K562 (cell line): ENCODE data around the gene GYPC. TPM values are rescaled to one million over a fixed set of nuclear protein-coding genes. Genes with fewer than 3 reads are reported as not detected.

Experiments used
- ATAC-seq: fragments of 200-7000 bp; cut with Tn5 transposase; 3 replicates; pipeline ENCODE4 v1.9.1; 2020; ENCODE audit warnings: moderate library complexity
- BruUV-seq: library from RNA; stranded (reverse); fragments of 400-500 nt; replicated peaks from 2 replicates; lab custom pipeline; 2021; lab: Mats Ljungman, UMichigan
- CTCF ChIA-PET: fragments of 300-600 bp; formaldehyde crosslinking; extraction: SDS; loops from one replicate; lab custom pipeline; 2021; ENCODE audit warnings: low intra/inter-chr PET ratio; lab: Yijun Ruan, JAX
- POLR2A ChIA-PET: fragments of 300-600, 350-650 bp; sonication (Branson Sonifier 250); formaldehyde crosslinking; extraction: SDS; loops from one replicate; lab custom pipeline; 2021; ENCODE audit warnings: antibody characterized with exemption, inconsistent platforms; lab: Yijun Ruan, JAX
- DNase-seq, 4 experiments: peaks; one replicate each; pipeline versions ENCODE4 v3.0.0 to v3.0.0-alpha.2; 2011 to 2018; ENCODE audit warnings: low spot score in 3 of 4, mixed read lengths in 3 of 4; ENCODE audit errors: extremely low read depth in 1 of 4
- FAIRE-seq: peaks from 2 replicates; lab custom pipeline; 2011; peaks lifted over from hg19 to GRCh38; lab: Jason Lieb, UNC
- H2AFZ ChIP-seq: 2 replicates; pipeline ENCODE4 v1.6.0; 2011; ENCODE audit warnings: low read depth, low read length, control low read depth, inconsistent platforms
- H3K27ac ChIP-seq: fragments of 200-600 bp; 3 replicates; pipeline ENCODE4 v1.8.0; 2011; ENCODE audit warnings: low read depth, mild to moderate bottlenecking, control low read depth, inconsistent platforms, low read length, moderate library complexity, mixed read lengths; ENCODE audit errors: extremely low read depth
- H3K27me3 ChIP-seq, 2 experiments: fragments of 300-600 bp in 1 of 2; 2 replicates in 1 of 2; 3 replicates in 1 of 2; pipeline versions ENCODE4 v1.6.0 to v1.8.0; 2011; ENCODE audit warnings: inconsistent platforms in 2 of 2, low read length in 2 of 2, mild to moderate bottlenecking in 1 of 2, mixed read lengths in 1 of 2, moderate library complexity in 1 of 2; ENCODE audit not compliant: control insufficient read depth in 2 of 2, insufficient read depth in 2 of 2
- H3K36me3 ChIP-seq: fragments of 300-600 bp; 3 replicates; pipeline ENCODE4 v1.8.0; 2011; ENCODE audit warnings: mild to moderate bottlenecking, low read length, inconsistent platforms; ENCODE audit not compliant: control insufficient read depth, insufficient read depth
- H3K4me1 ChIP-seq, 2 experiments: fragments of 200-600 bp in 1 of 2; replicated peaks in 1 of 2; 2 replicates in 1 of 2; 3 replicates in 1 of 2; pipeline versions ENCODE4 v1.5.1 to v1.8.0; 2011; ENCODE audit warnings: inconsistent platforms in 2 of 2, low read length in 2 of 2, mild to moderate bottlenecking in 1 of 2, mixed read lengths in 1 of 2, moderate library complexity in 1 of 2; ENCODE audit not compliant: control insufficient read depth in 2 of 2, insufficient read depth in 2 of 2
- H3K4me2 ChIP-seq: 2 replicates; pipeline ENCODE4 v1.6.1; 2011; ENCODE audit warnings: low read length, control low read depth, inconsistent platforms, mixed read lengths; ENCODE audit not compliant: insufficient read depth
- H3K4me3 ChIP-seq: fragments of 200-600 bp; sonication (generic), shearing (Covaris generic); 2 replicates; pipeline ENCODE4 v1.5.1; 2016; ENCODE audit warnings: control low read depth, inconsistent platforms
- H3K79me2 ChIP-seq: fragments of 200-600 bp; 3 replicates; pipeline ENCODE4 v1.8.0; 2011; ENCODE audit warnings: low read length, inconsistent platforms; ENCODE audit not compliant: control insufficient read depth, insufficient read depth
- H3K9ac ChIP-seq, 2 experiments: 2 replicates each; pipeline versions ENCODE4 v1.6.0 to v1.6.1; 2011; ENCODE audit warnings: low read depth in 2 of 2, low read length in 2 of 2, control low read depth in 1 of 2, inconsistent platforms in 1 of 2, mild to moderate bottlenecking in 1 of 2, mixed read lengths in 1 of 2; ENCODE audit not compliant: insufficient read depth in 1 of 2
- H3K9me1 ChIP-seq: one replicate; pipeline ENCODE4 v1.6.0; 2011; ENCODE audit warnings: inconsistent platforms, mild to moderate bottlenecking, low read length, moderate library complexity; ENCODE audit not compliant: control insufficient read depth, insufficient read depth
- H3K9me3 ChIP-seq: replicated peaks from 2 replicates; pipeline ENCODE4 v1.5.1; 2011; ENCODE audit warnings: low read depth, low read length, inconsistent platforms; ENCODE audit not compliant: control insufficient read depth, insufficient read depth
- H4K20me1 ChIP-seq: replicated peaks from 2 replicates; pipeline ENCODE4 v1.6.1; 2011; ENCODE audit warnings: low read length, inconsistent platforms, mixed read lengths; ENCODE audit not compliant: control insufficient read depth, insufficient read depth
- CAMTA2 ChIP-seq: fragments of 250-450 bp; sonication (Bioruptor Pico); conservative IDR thresholded peaks from 2 replicates; pipeline ENCODE4 v1.5.1; 2022
- CBFA2T3 ChIP-seq: fragments of 450-650 bp; IDR thresholded peaks from 2 replicates; pipeline ENCODE4 v1.6.1; 2017
- DMBX1 ChIP-seq: fragments of 250-450 bp; sonication (Bioruptor Pico); IDR thresholded peaks from 2 replicates; pipeline ENCODE4 v1.8.0; 2022; ENCODE audit warnings: inconsistent platforms, mild to moderate bottlenecking, moderate library complexity, borderline replicate concordance
- DPF2 ChIP-seq: fragments of 450-650 bp; IDR thresholded peaks from 2 replicates; pipeline ENCODE4 v1.6.1; 2016
- ETV5 ChIP-seq: sonication (generic); formaldehyde crosslinking; IDR thresholded peaks from 2 replicates; pipeline ENCODE4 v1.4.0; 2020; ENCODE audit warnings: low read depth, mild to moderate bottlenecking, missing genetic modification reagents
- GATA2 ChIP-seq: sonication (generic); formaldehyde crosslinking; IDR thresholded peaks from 2 replicates; pipeline ENCODE4 v1.4.0; 2020; ENCODE audit warnings: mild to moderate bottlenecking, missing genetic modification reagents
- KDM1A ChIP-seq, 2 experiments: fragments of 450-650 bp; IDR thresholded peaks; 2 replicates each; pipeline ENCODE4 v1.6.1; 2016; ENCODE audit warnings: mild to moderate bottlenecking in 2 of 2
- LCOR ChIP-seq: sonication (generic); formaldehyde crosslinking; IDR thresholded peaks from 2 replicates; pipeline ENCODE4 v1.8.0; 2022; ENCODE audit warnings: mild to moderate bottlenecking, missing genetic modification reagents
- NCOR1 ChIP-seq: fragments of 450-650 bp; IDR thresholded peaks from 2 replicates; pipeline ENCODE4 v1.6.1; 2016; ENCODE audit warnings: mild to moderate bottlenecking, moderate library complexity
- SMAD4 ChIP-seq: fragments of 250-450 bp; sonication (Bioruptor Pico); conservative IDR thresholded peaks from 2 replicates; pipeline ENCODE4 v1.8.0; 2021; ENCODE audit warnings: inconsistent platforms, mild to moderate bottlenecking, moderate library complexity
- TCF3 ChIP-seq: sonication (generic); formaldehyde crosslinking; IDR thresholded peaks from 2 replicates; pipeline ENCODE4 v1.4.0; 2020; ENCODE audit warnings: mild to moderate bottlenecking, missing genetic modification reagents
- TRIM24 ChIP-seq, 2 experiments: fragments of 450-650 bp; IDR thresholded peaks; 2 replicates each; pipeline ENCODE4 v1.6.1; 2016
- ZFX ChIP-seq: sonication (generic); formaldehyde crosslinking; IDR thresholded peaks from 2 replicates; pipeline ENCODE4 v1.8.0; 2022; ENCODE audit warnings: mild to moderate bottlenecking, missing genetic modification reagents, moderate library complexity
- ZNF316 ChIP-seq: fragments of 450-650 bp; IDR thresholded peaks from 2 replicates; pipeline ENCODE4 v1.6.1; 2016
- WGBS: fragments of 100-300 bp; shearing (Covaris generic); methylation state at CpG from one replicate; pipeline ENCODE4 v1.1.6; 2016; ENCODE audit warnings: low coverage, mixed read lengths; ENCODE audit not compliant: insufficient coverage; ENCODE audit errors: missing lambda C conversion rate; 5-methylcytosine and 5-hydroxymethylcytosine counted together
- in situ Hi-C: fragments of 300-500 bp; cut with MboI; formaldehyde crosslinking; loops from 4 replicates; pipeline ENCODE4 v1.15.0; 2018; ENCODE audit warnings: inconsistent platforms, mixed read lengths
- intact Hi-C: fragments of 100-400 bp; cut with micrococcal nuclease; formaldehyde crosslinking; loops from 2 replicates; pipeline ENCODE4 v1.14.2; 2022
- polyA plus RNA-seq, 8 experiments: library from polyadenylated mRNA; depleted of rRNA in 4 of 8; stranded (reverse) in 5 of 8; unstranded in 3 of 8; fragments of >200 nt; fragmentation: Nextera tagmentation in 2 of 8; fragmentation: Illumina TruSeq in 1 of 8; extraction: Ambion mirVana in 2 of 8; extraction: Trizol in 1 of 8; gene quantifications; 2 replicates each; pipeline versions ENCODE4 v1.2.1 to v1.2.3, GENCODE V29; 2011 to 2014; ENCODE audit warnings: inconsistent platforms in 1 of 8, missing spikeins in 1 of 8
- total RNA-seq, 7 experiments: library from RNA; depleted of rRNA in 6 of 7; stranded (reverse); fragments of >200 nt in 6 of 7; fragmentation: Illumina TruSeq in 2 of 7; extraction: Trizol in 2 of 7; gene quantifications; 2 replicates each; pipeline versions ENCODE4 v1.2.1 to v1.2.3, GENCODE V29; 2011 to 2021; ENCODE audit warnings: low replicate concordance in 1 of 7
- TF ChIP-seq, protein P1 (sequence below), 2 experiments: IDR thresholded peaks in 1 of 2; conservative IDR thresholded peaks in 1 of 2; 2 replicates each; pipeline ENCODE4 v1.6.1; 2016; ENCODE audit warnings: low read depth in 2 of 2, mild to moderate bottlenecking in 1 of 2, missing compliant biosample characterization in 1 of 2, missing genetic modification characterization in 1 of 2, moderate library complexity in 1 of 2
- TF ChIP-seq, protein P2 (sequence below): sonication (generic); formaldehyde crosslinking; IDR thresholded peaks from 2 replicates; pipeline ENCODE4 v1.8.1; 2022; ENCODE audit warnings: missing genetic modification reagents
- TF ChIP-seq, protein P3 (sequence below): sonication (generic); formaldehyde crosslinking; IDR thresholded peaks from 2 replicates; pipeline ENCODE4 v1.8.0; 2022; ENCODE audit warnings: missing genetic modification reagents, mild to moderate bottlenecking, moderate library complexity, borderline replicate concordance

The GYPC gene
- total and polyA plus RNA-seq, 9 of the 15 experiments (the other 6 are each of a cell fraction or from before 2014, with no cell fraction given): 50.6 to 282 (median 194) TPM

DNA sequence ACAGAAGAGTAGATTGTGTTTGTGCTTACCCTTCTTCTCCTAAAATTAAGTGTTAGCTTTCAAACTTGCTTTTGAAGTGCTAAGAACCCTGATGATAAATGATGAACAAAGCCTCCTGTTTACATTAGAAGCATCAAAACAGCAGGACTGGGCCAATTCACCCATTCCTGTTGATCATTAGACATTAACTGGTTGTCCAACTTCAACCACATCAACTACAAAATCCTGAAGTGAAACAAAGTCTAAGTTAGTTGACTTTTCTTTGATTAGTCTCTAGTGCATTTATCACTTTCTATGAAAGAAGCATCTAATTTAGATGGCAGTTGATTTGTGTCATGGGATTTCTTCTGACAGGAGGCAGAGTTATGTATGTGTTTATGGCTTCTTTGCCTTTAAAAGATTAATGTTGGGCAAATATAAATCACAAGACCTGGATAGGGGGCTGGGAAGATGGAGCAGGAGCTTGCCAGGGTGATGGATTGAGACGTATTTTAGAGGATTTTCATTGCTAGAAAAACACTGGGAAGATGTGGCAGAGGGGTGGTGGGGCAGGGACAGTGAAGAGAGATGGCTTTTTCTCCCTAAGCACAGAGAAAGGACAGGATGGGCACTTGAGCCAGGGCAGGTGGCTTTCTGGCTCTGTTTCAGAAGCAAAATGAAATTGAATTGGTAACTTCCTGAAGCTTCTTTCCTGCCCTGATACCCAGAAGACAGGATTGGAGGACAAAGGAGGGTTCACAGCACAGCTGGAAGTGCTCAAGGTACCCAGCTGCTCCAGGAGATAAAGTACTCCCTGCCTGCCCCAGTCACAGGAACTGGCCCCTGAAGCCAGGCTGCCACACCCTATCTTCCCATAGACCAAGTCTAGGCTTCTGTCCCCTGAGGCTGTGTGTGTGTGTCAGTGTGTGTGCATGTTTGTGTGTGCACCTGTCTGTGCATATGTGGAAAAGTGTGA is 20.5 kb downstream of the GYPC start:
- Histone ChIP-seq H3K9me1 (no peaks in the 10 kb centered on the region), H3K4me2 (peak overlapping the region; percentile 59), H3K4me3 (no peak overlapping the region), H3K9me3 (peaks cover 17% of the 10 kb centered on the region), H3K9ac (no peak overlapping the region), H3K36me3 (peaks cover 84% of the 10 kb centered on the region), H3K79me2 (peaks cover 98% of the 10 kb centered on the region), H3K27me3 (no peaks in the 10 kb centered on the region), H3K27ac (peak overlapping the region; percentile 27; the same call in 2 of the 3 replicates), H4K20me1 (peaks cover 13% of the 10 kb centered on the region; the same call in 1 of the 2 replicates), H3K4me1 (peaks cover 43 to 52% of the 10 kb centered on the region in 2 experiments), H2AFZ (no peak overlapping the region)
- in situ Hi-C loops (no loop called here), intact Hi-C loops (no loop called here)
- WGBS: 63% methylated on average over 1 of the region's 1 CpG
- POLR2A ChIA-PET: interaction anchor here (0.7 kb wide), 1 partner anchor 49 kb away, joined by 3 read pairs; no protein-coding TSS in a partner anchor
- FAIRE-seq: peak; percentile 86
- BruUV-seq: no TSS peak
- peak; percentile 55 to 78 (median 68) for DNase-seq
- peak; percentile 17; the same call in 2 of the 3 replicates for ATAC-seq
- CTCF ChIA-PET: no interaction called here
- TF ChIP-seq TCF3 (CRISPR knock-in tag) (peak; percentile 77), GATA2 (CRISPR knock-in tag) (0 out of 2 replicates have a peak, but pooled peaks have one; percentile 30), CBFA2T3 (peak; percentile 88), KDM1A (IDR thresholded peaks at IDR 0.05) (peak in 1 of 2 experiments; percentile 14; a peak in 1 of 4 replicates), TRIM24 (IDR thresholded peaks at IDR 0.05) (peak in 1 of 2 experiments; percentile 50; a peak in 1 of 4 replicates), ZFX (CRISPR knock-in tag) (no peak), NCOR1 (peak; percentile 61; the same call in 1 of the 2 replicates), DPF2 (peak; percentile 41; the same call in 1 of the 2 replicates), ETV5 (CRISPR knock-in tag) (peak; percentile 24; the same call in 1 of the 2 replicates), ZNF316 (peak; percentile 10; the same call in 1 of the 2 replicates), LCOR (no peak), CAMTA2 (no peak), SMAD4 (CRISPR knock-in tag) (peak; percentile 24; the same call in 1 of the 2 replicates), DMBX1 (CRISPR knock-in tag) (peak; percentile 40; the same call in 1 of the 2 replicates)
- TF ChIP-seq, protein P1, sequence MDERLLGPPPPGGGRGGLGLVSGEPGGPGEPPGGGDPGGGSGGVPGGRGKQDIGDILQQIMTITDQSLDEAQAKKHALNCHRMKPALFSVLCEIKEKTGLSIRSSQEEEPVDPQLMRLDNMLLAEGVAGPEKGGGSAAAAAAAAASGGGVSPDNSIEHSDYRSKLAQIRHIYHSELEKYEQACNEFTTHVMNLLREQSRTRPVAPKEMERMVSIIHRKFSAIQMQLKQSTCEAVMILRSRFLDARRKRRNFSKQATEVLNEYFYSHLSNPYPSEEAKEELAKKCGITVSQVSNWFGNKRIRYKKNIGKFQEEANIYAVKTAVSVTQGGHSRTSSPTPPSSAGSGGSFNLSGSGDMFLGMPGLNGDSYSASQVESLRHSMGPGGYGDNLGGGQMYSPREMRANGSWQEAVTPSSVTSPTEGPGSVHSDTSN (CRISPR knock-in tag; IDR thresholded peaks at IDR 0.05; ENCODE audit: low read depth): no peak
- TF ChIP-seq, protein P1 (tag; conservative IDR thresholded peaks at IDR 0.05; ENCODE audit: low read depth): peak; percentile 35; the same call in 1 of the 2 replicates
- TF ChIP-seq, protein P2, sequence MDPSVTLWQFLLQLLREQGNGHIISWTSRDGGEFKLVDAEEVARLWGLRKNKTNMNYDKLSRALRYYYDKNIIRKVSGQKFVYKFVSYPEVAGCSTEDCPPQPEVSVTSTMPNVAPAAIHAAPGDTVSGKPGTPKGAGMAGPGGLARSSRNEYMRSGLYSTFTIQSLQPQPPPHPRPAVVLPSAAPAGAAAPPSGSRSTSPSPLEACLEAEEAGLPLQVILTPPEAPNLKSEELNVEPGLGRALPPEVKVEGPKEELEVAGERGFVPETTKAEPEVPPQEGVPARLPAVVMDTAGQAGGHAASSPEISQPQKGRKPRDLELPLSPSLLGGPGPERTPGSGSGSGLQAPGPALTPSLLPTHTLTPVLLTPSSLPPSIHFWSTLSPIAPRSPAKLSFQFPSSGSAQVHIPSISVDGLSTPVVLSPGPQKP (CRISPR knock-in tag): no peak
- TF ChIP-seq, protein P3, sequence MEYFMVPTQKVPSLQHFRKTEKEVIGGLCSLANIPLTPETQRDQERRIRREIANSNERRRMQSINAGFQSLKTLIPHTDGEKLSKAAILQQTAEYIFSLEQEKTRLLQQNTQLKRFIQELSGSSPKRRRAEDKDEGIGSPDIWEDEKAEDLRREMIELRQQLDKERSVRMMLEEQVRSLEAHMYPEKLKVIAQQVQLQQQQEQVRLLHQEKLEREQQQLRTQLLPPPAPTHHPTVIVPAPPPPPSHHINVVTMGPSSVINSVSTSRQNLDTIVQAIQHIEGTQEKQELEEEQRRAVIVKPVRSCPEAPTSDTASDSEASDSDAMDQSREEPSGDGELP (CRISPR knock-in tag): peak; percentile 87
